SK-N-SH (cell line): Measurements from ENCODE around the gene PTPRG.

ENCODE experiments used
- CTCF ChIP-seq: fragments of 200-600 bp; sonication (generic); IDR thresholded peaks from 2 replicates; pipeline ENCODE4 v1.6.1; 2017; ENCODE audit warnings: antibody characterized with exemption, mild to moderate bottlenecking, moderate library complexity
- MAX ChIP-seq: IDR thresholded peaks from 2 replicates; pipeline ENCODE4 v1.4.0; 2012; ENCODE audit warnings: low read depth
- MEF2A ChIP-seq: IDR thresholded peaks from 2 replicates; pipeline ENCODE4 v1.4.0; 2012; ENCODE audit warnings: low read depth, borderline replicate concordance
- POLR2AphosphoS5 ChIP-seq: IDR thresholded peaks from 2 replicates; pipeline ENCODE4 v1.6.1; 2012; ENCODE audit warnings: low read depth, low read length
- REST ChIP-seq: IDR thresholded peaks from 2 replicates; pipeline ENCODE4 v1.6.1; 2012; ENCODE audit warnings: mild to moderate bottlenecking, low read depth, low read length, moderate library complexity
- RFX5 ChIP-seq: IDR thresholded peaks from 2 replicates; pipeline ENCODE4 v1.6.1; 2012; ENCODE audit warnings: mild to moderate bottlenecking, improper control_type of control experiment, low read length
- SIN3A ChIP-seq: IDR thresholded peaks from 2 replicates; pipeline ENCODE4 v1.6.1; 2012; ENCODE audit warnings: low read depth, mild to moderate bottlenecking, low read length, moderate library complexity, borderline replicate concordance
- USF1 ChIP-seq: IDR thresholded peaks from 2 replicates; pipeline ENCODE4 v1.4.0; 2012; ENCODE audit warnings: low read depth, borderline replicate concordance

- TF ChIP-seq CTCF (no peak), RFX5 (no peak), MAX (no peak), REST (no peak), POLR2AphosphoS5 (no peak), SIN3A (no peak), MEF2A (no peak), USF1 (no peak)
These were observed 96.3 kb downstream of the PTPRG start for GRCh38 chr3:61657689-61658088.
